ENCODE data around the gene BTBD2. TPM values are rescaled to one million over a fixed set of nuclear protein-coding genes. Genes with fewer than 3 reads are reported as not detected.

The BTBD2 gene
- total RNA-seq, 1 donor from 2014 or later: 57.3 TPM

DNA sequence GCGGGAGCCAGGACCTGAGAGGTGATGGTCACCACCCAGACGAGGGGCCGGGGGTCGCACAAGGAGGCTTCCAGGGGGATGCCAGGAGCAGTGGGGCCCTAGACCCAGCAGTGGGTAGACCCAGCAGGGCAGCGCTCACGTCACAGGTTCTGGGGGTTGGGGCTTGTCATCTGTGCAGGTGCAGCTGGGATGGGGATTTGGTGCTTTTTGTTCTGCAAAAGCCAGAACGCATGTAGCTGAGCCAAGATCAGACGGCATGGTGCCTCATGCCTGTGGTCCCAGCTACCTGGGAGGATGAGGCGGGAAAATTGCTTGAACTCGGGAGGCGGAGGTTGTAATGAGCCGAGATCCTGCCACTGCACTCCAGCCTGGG lies 59.4 kb downstream of the BTBD2 start:
- H3K4me1 Mint-ChIP-seq: peaks cover 24% of the 10 kb centered on the region
- H3K27ac Mint-ChIP-seq: no peak overlapping the region
- ATAC-seq (ENCODE audit: low read depth): no peak
- no peaks in the 10 kb centered on the region for H3K9me3 Mint-ChIP-seq
- DNase-seq: no peak
- ChIA-PET POLR2A (no interaction called here), CTCF (no interaction called here)
- H3K4me3 Mint-ChIP-seq: no peak overlapping the region
- H3K36me3 Mint-ChIP-seq (ENCODE audit: low read depth): peaks cover 26% of the 10 kb centered on the region
- TF ChIP-seq, protein P1, sequence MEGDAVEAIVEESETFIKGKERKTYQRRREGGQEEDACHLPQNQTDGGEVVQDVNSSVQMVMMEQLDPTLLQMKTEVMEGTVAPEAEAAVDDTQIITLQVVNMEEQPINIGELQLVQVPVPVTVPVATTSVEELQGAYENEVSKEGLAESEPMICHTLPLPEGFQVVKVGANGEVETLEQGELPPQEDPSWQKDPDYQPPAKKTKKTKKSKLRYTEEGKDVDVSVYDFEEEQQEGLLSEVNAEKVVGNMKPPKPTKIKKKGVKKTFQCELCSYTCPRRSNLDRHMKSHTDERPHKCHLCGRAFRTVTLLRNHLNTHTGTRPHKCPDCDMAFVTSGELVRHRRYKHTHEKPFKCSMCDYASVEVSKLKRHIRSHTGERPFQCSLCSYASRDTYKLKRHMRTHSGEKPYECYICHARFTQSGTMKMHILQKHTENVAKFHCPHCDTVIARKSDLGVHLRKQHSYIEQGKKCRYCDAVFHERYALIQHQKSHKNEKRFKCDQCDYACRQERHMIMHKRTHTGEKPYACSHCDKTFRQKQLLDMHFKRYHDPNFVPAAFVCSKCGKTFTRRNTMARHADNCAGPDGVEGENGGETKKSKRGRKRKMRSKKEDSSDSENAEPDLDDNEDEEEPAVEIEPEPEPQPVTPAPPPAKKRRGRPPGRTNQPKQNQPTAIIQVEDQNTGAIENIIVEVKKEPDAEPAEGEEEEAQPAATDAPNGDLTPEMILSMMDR (IDR thresholded peaks at IDR 0.05): no peak
- intact Hi-C loops (cut with micrococcal nuclease): no loop called here
- H3K27me3 Mint-ChIP-seq: no peaks in the 10 kb centered on the region

DNA sequence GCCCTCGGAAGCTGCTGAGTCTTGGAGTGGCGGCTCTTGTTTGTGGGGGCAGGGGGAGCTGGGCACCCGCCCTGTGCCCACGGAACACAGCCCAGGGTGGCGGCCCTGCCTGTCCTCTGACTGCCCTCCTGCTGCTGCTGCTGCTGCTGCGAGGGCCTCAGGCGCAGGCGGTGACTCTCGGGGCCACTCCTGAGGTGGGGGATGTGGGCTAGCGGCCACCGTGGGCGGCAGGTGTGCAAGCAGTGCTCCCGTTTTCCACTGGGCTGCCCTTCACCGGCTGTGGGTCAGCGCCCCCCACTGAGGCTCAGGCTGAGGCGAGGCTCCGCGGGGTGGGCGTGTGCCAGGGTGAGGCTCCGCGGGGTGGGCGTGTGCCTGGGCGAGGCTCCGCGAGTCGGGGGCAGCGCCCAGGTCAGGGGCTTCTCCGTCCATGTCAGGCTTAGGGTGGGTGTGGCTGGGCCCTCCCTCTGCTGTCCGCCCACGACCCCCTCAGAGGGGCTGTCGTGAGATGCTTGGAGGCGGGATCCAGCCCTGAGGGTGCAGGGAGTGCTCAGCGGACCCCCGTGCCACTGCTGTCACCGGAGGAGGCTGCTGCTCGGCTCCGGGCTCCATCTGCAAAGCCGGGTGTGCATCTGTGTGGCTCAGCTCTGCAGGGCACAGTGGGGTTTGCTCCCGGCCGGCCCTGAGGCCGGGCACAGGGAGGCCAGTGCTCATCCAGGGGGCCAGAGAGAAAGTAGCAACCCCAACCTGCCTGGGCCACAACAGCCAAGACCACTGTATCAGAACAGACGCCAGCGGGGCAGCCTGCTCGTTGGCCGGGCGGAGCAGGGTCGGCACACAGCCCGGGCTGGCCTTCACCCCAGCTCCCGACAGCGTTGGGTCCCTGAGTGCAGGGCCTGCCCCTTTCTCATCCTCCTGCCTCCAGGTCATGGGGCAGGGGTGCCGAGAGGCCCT lies 60.1 kb downstream of the BTBD2 start:
- ChIA-PET POLR2A (no interaction called here), CTCF (no interaction called here)
- TF ChIP-seq, protein P1 (IDR thresholded peaks at IDR 0.05): no peak
- Mint-ChIP-seq H3K9me3 (no peaks in the 10 kb centered on the region), H3K4me3 (no peak overlapping the region), H3K4me1 (peaks cover 22% of the 10 kb centered on the region), H3K27me3 (no peaks in the 10 kb centered on the region), H3K27ac (no peak overlapping the region), H3K36me3 (ENCODE audit: low read depth) (peaks cover 26% of the 10 kb centered on the region)
- DNase-seq (no peak), ATAC-seq (ENCODE audit: low read depth) (no peak)
- intact Hi-C loops (cut with micrococcal nuclease): no loop called here

DNA sequence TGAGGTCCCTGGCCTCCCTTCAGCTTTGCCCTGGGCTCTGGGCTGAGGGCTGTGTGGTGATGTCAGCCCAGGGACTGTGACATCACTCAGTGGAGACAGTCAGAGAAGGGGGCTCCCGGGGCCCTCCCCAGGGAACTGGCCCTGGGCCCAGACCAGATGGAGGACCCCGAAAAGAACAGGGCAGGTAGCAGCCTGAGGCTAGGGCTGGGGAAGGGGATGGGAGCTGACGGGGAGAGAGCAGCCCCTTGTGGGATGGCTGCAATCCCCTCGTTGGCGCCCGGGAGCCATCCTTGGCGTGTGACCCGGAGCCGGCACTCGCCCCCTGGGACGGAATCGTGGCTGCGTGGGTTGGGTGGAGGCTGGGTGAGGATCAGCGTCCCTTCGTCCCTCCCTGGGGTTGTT lies 61.0 kb downstream of the BTBD2 start:
- no peaks in the 10 kb centered on the region for H3K9me3 Mint-ChIP-seq
- no peaks in the 10 kb centered on the region for H3K27me3 Mint-ChIP-seq
- TF ChIP-seq, protein P1 (IDR thresholded peaks at IDR 0.05): no peak
- intact Hi-C loops (cut with micrococcal nuclease): no loop called here
- POLR2A ChIA-PET: interaction anchor here (0.6 kb wide), 1 partner anchor 598 kb away, joined by 7 read pairs; no protein-coding TSS in a partner anchor
- H3K4me1 Mint-ChIP-seq: peaks cover 19% of the 10 kb centered on the region
- ATAC-seq (ENCODE audit: low read depth) (no peak), DNase-seq (no peak)
- H3K27ac Mint-ChIP-seq: no peak overlapping the region
- peaks cover 27% of the 10 kb centered on the region for H3K36me3 Mint-ChIP-seq (ENCODE audit: low read depth)
- no peak overlapping the region for H3K4me3 Mint-ChIP-seq
- CTCF ChIA-PET: no interaction called here

DNA sequence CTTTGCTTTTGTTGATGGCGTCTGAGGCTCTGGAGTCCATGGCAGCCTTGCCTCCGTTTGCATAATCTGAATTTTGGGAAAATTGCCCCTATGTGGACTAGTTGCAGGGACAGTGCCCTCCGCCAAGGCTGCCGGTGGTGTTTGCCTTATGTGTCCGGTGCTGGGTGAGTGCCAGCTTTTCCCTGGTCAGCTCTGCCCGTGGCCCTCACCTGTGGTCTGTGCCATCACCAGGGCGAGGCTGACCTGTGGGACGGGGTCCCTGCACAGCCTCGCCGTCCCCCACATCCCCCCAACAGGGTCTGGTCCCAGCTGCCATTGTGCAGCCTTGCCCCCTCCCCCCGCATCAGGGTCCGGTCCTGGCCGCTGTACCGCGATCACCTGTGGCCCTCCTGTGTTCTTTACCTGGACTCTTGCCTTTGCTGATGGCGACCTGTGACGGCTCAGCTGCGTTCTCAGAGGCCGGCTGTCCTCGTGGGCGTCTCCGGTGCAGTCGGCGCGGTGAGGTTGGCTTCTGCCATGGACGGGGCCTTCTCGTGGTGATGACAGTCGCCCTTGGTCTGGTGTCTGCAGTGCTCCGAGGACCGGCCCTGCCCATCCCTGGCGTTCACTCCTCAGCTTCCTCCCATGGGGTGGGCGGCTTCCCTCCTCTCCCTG lies 61.9 kb downstream of the BTBD2 start:
- CTCF ChIA-PET: no interaction called here
- intact Hi-C loops (cut with micrococcal nuclease): no loop called here

More for the DNA sequence above, 61.9 kb downstream of the BTBD2 start:
- H3K9me3 Mint-ChIP-seq: no peaks in the 10 kb centered on the region
- TF ChIP-seq, protein P1 (IDR thresholded peaks at IDR 0.05): no peak
- peaks cover 30% of the 10 kb centered on the region for H3K36me3 Mint-ChIP-seq (ENCODE audit: low read depth)
- no peak overlapping the region for H3K4me3 Mint-ChIP-seq
- H3K27ac Mint-ChIP-seq: no peak overlapping the region
- POLR2A ChIA-PET: interaction anchor here (0.5 to 0.6 kb wide), 2 partner anchors 251 to 726 kb away, joined by 3 read pairs; no protein-coding TSS in a partner anchor
- peaks cover 23% of the 10 kb centered on the region for H3K4me1 Mint-ChIP-seq
- no peak for ATAC-seq (ENCODE audit: low read depth)
- no peaks in the 10 kb centered on the region for H3K27me3 Mint-ChIP-seq
- no peak for DNase-seq

Data from activated B cell treated with CpG ODN at 0.5 μM for 24 hours (primary cell).